ENCODE measurements around the gene ZBTB43.

Gene ZBTB43

GRCh38 chr9:126804696-126805553 lies at the start of gene ZBTB43:
ZBTB43 (plus strand) TSS chr9:126805040; CDS start chr9:126832510, 27,470 bp downstream.
- peak within 1 kb of the TSS; percentile 73 for H3K27ac ChIP-seq
- no peak for TF ChIP-seq ZFX (IDR thresholded peaks at IDR 0.05; ENCODE audit: borderline replicate concordance)
- no peak for TF ChIP-seq CTCF (IDR thresholded peaks at IDR 0.05)

- TF ChIP-seq CTCF (IDR thresholded peaks at IDR 0.05) (no peak), ZFX (IDR thresholded peaks at IDR 0.05; ENCODE audit: borderline replicate concordance) (no peak)
- H3K27ac ChIP-seq, result no peak overlapping the region
Observed at GRCh38 chr9:126755317-126755875, 49.4 kb upstream of the ZBTB43 start.

GRCh38 chr9:126756238-126756637 lies 48.6 kb upstream of the ZBTB43 start:
- TF ChIP-seq CTCF (IDR thresholded peaks at IDR 0.05) (no peak), ZFX (IDR thresholded peaks at IDR 0.05; ENCODE audit: borderline replicate concordance) (no peak)
- no peak overlapping the region for H3K27ac ChIP-seq

GRCh38 chr9:126756876-126757415 lies 47.9 kb upstream of the ZBTB43 start:
- TF ChIP-seq ZFX (IDR thresholded peaks at IDR 0.05; ENCODE audit: borderline replicate concordance), result no peak
- no peak for TF ChIP-seq CTCF (IDR thresholded peaks at IDR 0.05)

GRCh38 chr9:126758916-126759585 lies 45.8 kb upstream of the ZBTB43 start:
- H3K27ac ChIP-seq, result no peak overlapping the region
- no peak for TF ChIP-seq ZFX (IDR thresholded peaks at IDR 0.05; ENCODE audit: borderline replicate concordance)
- TF ChIP-seq CTCF (IDR thresholded peaks at IDR 0.05), result no peak

More at GRCh38 chr9:126756876-126757415, 47.9 kb upstream of the ZBTB43 start:
- H3K27ac ChIP-seq, result no peak overlapping the region

- no peak overlapping the region for H3K27ac ChIP-seq
- TF ChIP-seq ZFX (IDR thresholded peaks at IDR 0.05; ENCODE audit: borderline replicate concordance) (no peak), CTCF (IDR thresholded peaks at IDR 0.05) (no peak)
Observed at GRCh38 chr9:126761274-126761673, 43.6 kb upstream of the ZBTB43 start.
